OCI-LY1 (cell line): Measurements from ENCODE around the gene CMIP.
A peak's percentile ranks its signal among the peaks of the same experiment; 100 is the strongest.

ENCODE experiments used
- H2AFZ ChIP-seq: fragments of 200-600 bp; sonication (generic), shearing (Covaris generic); 2 replicates; pipeline ENCODE4 v1.6.0; 2014; ENCODE audit warnings: antibody characterized with exemption, mild to moderate bottlenecking, low read length
- H3F3A ChIP-seq: fragments of 200-600 bp; sonication (generic), shearing (Covaris generic); 2 replicates; pipeline ENCODE4 v1.6.0; 2014; ENCODE audit warnings: mild to moderate bottlenecking, antibody characterized with exemption, low read length, moderate library complexity; ENCODE audit not compliant: insufficient read depth
- H3K27ac ChIP-seq: fragments of 200-600 bp; sonication (generic); 2 replicates; pipeline ENCODE4 v1.5.1; 2014; ENCODE audit warnings: low read length, mixed run types, mild to moderate bottlenecking, low read depth; ENCODE audit not compliant: poor library complexity, severe bottlenecking
- H3K27me3 ChIP-seq: fragments of 200-600 bp; sonication (generic); 2 replicates; pipeline ENCODE4 v1.6.0; 2014; ENCODE audit warnings: antibody characterized with exemption, mild to moderate bottlenecking, low read length, moderate library complexity; ENCODE audit not compliant: insufficient read depth
- H3K36me3 ChIP-seq: fragments of 200-600 bp; sonication (generic); 2 replicates; pipeline ENCODE4 v1.6.1; 2014; ENCODE audit warnings: mild to moderate bottlenecking, antibody characterized with exemption, low read length, moderate library complexity, mixed read lengths; ENCODE audit not compliant: insufficient read depth
- H3K4me1 ChIP-seq: fragments of 200-600 bp; sonication (generic); 2 replicates; pipeline ENCODE4 v1.5.1; 2014; ENCODE audit warnings: mild to moderate bottlenecking, low read length, moderate library complexity; ENCODE audit not compliant: insufficient read depth, severe bottlenecking
- H3K4me2 ChIP-seq: fragments of 200-600 bp; sonication (generic), shearing (Covaris generic); 2 replicates; pipeline ENCODE4 v1.6.1; 2014; ENCODE audit warnings: low read length
- H3K4me3 ChIP-seq: fragments of 200-600 bp; sonication (generic); 2 replicates; pipeline ENCODE4 v1.5.1; 2014; ENCODE audit warnings: low read length, low read depth, mild to moderate bottlenecking, mixed read lengths; ENCODE audit not compliant: poor library complexity, severe bottlenecking
- H3K79me2 ChIP-seq: fragments of 200-600 bp; shearing (Covaris generic); 2 replicates; pipeline ENCODE4 v1.6.1; 2016; ENCODE audit warnings: mixed run types, low read length, mixed read lengths; ENCODE audit not compliant: insufficient read depth
- H3K9ac ChIP-seq: fragments of 200-600 bp; sonication (generic), shearing (Covaris generic); 2 replicates; pipeline ENCODE4 v1.6.1; 2014; ENCODE audit warnings: mild to moderate bottlenecking, low read length, mixed read lengths
- H3K9me2 ChIP-seq: fragments of 200-600 bp; sonication (generic), shearing (Covaris generic); 2 replicates; pipeline ENCODE4 v1.6.1; 2014; ENCODE audit warnings: low read depth, mild to moderate bottlenecking, low read length, mixed read lengths
- H3K9me3 ChIP-seq: fragments of 200-600 bp; shearing (Covaris generic); 2 replicates; pipeline ENCODE4 v1.6.1; 2014; ENCODE audit warnings: low read length, mixed read lengths
- H4K20me1 ChIP-seq: fragments of 200-600 bp; sonication (generic), shearing (Covaris generic); 2 replicates; pipeline ENCODE4 v1.6.0; 2016; ENCODE audit warnings: mild to moderate bottlenecking, low read length; ENCODE audit not compliant: insufficient read depth
- EZH2 ChIP-seq: fragments of 200-600 bp; sonication (generic), shearing (Covaris generic); IDR thresholded peaks from 2 replicates; pipeline ENCODE4 v1.8.0; 2017; ENCODE audit warnings: borderline replicate concordance, mixed run types, mild to moderate bottlenecking, antibody characterized with exemption, low read length, moderate library complexity, mixed read lengths
- TF ChIP-seq, protein P1 (sequence below): fragments of 200-600 bp; sonication (generic), shearing (Covaris generic); IDR thresholded peaks from 2 replicates; pipeline ENCODE4 v1.5.1; 2017; ENCODE audit warnings: mild to moderate bottlenecking, antibody characterized with exemption, low read length, moderate library complexity, mixed read lengths

Gene CMIP

DNA sequence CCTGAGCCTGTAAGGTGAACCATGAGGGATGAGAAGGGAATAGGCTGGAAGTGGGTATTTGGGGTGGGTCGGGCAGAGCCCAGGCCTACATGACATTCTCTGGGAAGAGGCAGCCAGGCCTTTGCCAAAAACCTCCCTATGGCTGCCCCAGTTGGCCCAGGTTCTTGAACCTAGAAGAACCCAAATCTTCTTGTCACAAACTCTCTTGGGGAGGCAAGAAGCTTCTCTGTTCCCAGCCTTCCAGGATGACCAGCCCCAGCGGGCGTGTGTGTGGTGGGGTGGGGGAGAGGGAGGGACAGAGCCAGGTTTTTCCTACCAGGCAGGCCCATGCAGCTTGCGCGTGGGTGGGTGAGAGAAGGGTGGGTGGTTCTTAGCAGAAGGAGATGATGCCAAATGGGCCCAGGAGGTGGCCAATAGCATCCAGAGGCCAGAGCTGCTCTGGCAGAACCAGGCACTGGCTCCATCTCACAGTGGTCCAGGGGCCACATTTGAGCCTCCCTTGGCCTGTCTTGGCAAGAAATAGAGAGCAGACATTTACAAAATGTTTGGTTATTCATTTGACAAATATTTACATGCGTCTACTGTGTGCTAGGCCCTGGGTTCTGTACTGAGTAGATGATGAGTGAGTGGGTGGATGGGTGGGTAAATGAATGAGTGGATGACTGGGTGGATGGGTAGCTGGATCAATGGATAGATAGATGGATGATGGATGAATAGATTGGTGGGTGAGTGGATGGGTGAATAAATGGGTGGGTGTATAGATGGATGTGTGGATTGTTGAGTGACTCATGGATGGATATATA lies 290.2 kb downstream of the CMIP start:
- no peak overlapping the region for H3K27ac ChIP-seq
- H3K9me3 ChIP-seq, result no peaks in the 10 kb centered on the region
- no peak overlapping the region for H3K4me3 ChIP-seq
- H3F3A ChIP-seq, result no peaks in the 10 kb centered on the region
- H4K20me1 ChIP-seq, result no peaks in the 10 kb centered on the region
- no peaks in the 10 kb centered on the region for H3K79me2 ChIP-seq
- H3K9ac ChIP-seq, result no peak overlapping the region
- TF ChIP-seq EZH2, result no peak
- TF ChIP-seq, protein P1, sequence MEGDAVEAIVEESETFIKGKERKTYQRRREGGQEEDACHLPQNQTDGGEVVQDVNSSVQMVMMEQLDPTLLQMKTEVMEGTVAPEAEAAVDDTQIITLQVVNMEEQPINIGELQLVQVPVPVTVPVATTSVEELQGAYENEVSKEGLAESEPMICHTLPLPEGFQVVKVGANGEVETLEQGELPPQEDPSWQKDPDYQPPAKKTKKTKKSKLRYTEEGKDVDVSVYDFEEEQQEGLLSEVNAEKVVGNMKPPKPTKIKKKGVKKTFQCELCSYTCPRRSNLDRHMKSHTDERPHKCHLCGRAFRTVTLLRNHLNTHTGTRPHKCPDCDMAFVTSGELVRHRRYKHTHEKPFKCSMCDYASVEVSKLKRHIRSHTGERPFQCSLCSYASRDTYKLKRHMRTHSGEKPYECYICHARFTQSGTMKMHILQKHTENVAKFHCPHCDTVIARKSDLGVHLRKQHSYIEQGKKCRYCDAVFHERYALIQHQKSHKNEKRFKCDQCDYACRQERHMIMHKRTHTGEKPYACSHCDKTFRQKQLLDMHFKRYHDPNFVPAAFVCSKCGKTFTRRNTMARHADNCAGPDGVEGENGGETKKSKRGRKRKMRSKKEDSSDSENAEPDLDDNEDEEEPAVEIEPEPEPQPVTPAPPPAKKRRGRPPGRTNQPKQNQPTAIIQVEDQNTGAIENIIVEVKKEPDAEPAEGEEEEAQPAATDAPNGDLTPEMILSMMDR, result no peak
- no peaks in the 10 kb centered on the region for H3K27me3 ChIP-seq
- H3K36me3 ChIP-seq, result no peaks in the 10 kb centered on the region
- no peak overlapping the region for H2AFZ ChIP-seq
- H3K9me2 ChIP-seq, result no peaks in the 10 kb centered on the region
- no peak overlapping the region for H3K4me2 ChIP-seq
- peaks cover 39% of the 10 kb centered on the region for H3K4me1 ChIP-seq

DNA sequence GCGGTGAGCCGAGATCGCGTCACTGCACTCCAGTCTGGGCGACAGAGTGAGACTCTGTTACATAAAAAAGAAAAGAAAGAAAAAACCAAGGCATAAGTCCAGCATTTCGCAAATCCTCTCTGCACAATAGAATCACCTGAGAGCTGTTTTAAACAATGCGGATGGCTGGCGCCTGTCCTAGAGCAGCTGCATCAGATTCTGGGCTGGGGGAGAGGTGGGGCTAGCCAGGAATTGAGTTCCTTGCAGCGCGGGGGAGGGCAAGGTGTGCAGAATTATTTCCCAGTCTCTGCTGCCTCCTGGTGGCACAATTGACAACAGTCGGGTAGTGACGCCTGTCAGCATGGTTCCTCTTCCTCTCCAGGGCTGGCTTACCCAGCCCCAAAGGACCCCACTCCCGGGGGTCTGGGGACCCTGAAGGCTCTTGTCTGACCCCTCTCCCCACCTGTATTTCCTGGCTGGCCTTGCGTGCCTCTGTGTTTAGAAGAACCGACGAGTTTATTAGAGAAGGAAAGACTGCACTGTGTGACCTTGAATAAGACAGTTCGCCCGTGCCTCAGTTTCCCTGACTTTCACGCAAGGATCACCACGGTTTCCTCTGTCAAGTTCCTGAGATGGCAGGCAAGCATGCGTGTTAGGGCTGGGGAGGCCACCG lies 293.4 kb downstream of the CMIP start:
- H3K9me2 ChIP-seq, result no peaks in the 10 kb centered on the region
- H3K27me3 ChIP-seq, result no peaks in the 10 kb centered on the region
- peaks cover 53% of the 10 kb centered on the region for H3K4me1 ChIP-seq
- no peaks in the 10 kb centered on the region for H3K36me3 ChIP-seq
- no peak overlapping the region for H2AFZ ChIP-seq
- H4K20me1 ChIP-seq, result no peaks in the 10 kb centered on the region
- peak overlapping the region; percentile 96 for H3K27ac ChIP-seq
- H3K9ac ChIP-seq, result peak overlapping the region; percentile 86
- H3F3A ChIP-seq, result no peaks in the 10 kb centered on the region
- no peaks in the 10 kb centered on the region for H3K9me3 ChIP-seq
- peaks cover 8% of the 10 kb centered on the region; the same call in 1 of the 2 replicates for H3K79me2 ChIP-seq
- peak overlapping the region; percentile 77 for H3K4me2 ChIP-seq
- H3K4me3 ChIP-seq, result peak overlapping the region; percentile 62
- TF ChIP-seq EZH2, result no peak
- TF ChIP-seq, protein P1, result peak; percentile 84

DNA sequence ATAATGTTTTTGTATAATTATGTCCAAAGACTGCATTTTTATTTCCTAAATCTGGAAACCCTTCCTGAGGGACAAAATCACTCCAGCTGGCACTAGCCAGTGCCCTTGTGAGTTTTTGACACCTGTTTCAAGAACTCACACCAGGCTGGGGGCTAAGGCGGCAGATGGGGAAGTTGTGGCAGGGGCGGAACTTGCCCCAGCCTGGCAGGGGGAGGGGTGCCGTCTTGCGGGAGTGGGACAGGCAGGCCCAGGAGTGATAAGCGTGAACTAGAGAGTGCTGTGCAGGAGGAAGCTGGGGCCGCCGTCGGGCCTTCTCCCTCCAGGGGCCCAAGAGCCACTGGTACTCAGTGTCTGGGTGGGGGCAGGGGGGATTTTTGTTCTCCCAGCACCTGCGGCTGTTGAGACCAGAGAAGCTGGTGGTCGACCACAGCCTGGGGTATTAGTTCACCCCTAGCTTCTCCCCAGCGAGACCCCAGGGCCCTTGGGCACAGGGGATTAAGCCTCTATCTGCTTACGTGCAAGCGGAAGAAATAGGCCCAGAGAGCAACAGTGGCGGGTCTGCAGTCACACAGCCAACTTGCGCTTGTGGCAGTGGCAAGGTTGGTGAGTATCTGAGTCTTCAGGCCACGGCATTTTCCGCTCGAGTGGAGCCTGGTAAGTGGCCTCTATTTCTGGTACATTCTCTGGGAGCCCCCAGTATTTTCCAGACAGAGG lies 294.3 kb downstream of the CMIP start:
- Histone ChIP-seq H3K9me2 (no peaks in the 10 kb centered on the region), H3K27me3 (no peaks in the 10 kb centered on the region), H3K79me2 (peaks cover 8% of the 10 kb centered on the region; the same call in 1 of the 2 replicates), H3K27ac (peak overlapping the region; percentile 96), H3K9ac (peak overlapping the region; percentile 86), H3F3A (no peaks in the 10 kb centered on the region), H3K4me2 (peak overlapping the region; percentile 77), H2AFZ (no peak overlapping the region), H3K4me3 (peak overlapping the region; percentile 62), H3K9me3 (no peaks in the 10 kb centered on the region), H3K36me3 (no peaks in the 10 kb centered on the region), H3K4me1 (peaks cover 53% of the 10 kb centered on the region), H4K20me1 (no peaks in the 10 kb centered on the region)
- TF ChIP-seq EZH2, result no peak
- TF ChIP-seq, protein P1, result no peak
